ENCODE data around the gene MYPOP.

MYPOP gene

DNA sequence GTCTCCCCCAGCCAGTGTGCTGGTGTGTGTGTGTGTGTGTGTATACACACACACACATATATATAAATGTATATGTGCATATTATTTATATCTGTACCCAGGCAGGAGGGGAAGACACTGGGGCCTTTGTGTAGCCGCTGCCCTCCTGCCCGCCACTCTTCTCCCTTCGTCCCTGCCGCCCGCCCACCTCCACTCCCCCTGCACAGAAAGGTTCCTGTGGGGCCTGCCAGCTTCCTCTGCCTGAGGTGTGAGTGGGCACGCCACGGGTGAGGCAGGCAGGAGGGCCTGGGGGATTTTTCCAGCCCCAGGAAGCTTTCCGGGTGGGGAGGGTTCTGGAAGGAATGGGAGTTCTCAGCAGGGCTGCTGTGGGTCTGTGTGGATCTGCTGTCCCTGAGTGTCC, 23.4 kb downstream of the MYPOP start:
- no peak overlapping the region for H3K4me3 ChIP-seq (ENCODE audit: control insufficient read depth, low read depth, low read length)
- no peak for DNase-seq (ENCODE audit: low read depth)
- TF ChIP-seq, protein P1, sequence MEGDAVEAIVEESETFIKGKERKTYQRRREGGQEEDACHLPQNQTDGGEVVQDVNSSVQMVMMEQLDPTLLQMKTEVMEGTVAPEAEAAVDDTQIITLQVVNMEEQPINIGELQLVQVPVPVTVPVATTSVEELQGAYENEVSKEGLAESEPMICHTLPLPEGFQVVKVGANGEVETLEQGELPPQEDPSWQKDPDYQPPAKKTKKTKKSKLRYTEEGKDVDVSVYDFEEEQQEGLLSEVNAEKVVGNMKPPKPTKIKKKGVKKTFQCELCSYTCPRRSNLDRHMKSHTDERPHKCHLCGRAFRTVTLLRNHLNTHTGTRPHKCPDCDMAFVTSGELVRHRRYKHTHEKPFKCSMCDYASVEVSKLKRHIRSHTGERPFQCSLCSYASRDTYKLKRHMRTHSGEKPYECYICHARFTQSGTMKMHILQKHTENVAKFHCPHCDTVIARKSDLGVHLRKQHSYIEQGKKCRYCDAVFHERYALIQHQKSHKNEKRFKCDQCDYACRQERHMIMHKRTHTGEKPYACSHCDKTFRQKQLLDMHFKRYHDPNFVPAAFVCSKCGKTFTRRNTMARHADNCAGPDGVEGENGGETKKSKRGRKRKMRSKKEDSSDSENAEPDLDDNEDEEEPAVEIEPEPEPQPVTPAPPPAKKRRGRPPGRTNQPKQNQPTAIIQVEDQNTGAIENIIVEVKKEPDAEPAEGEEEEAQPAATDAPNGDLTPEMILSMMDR (conservative IDR thresholded peaks at IDR 0.05; ENCODE audit: control insufficient read depth, insufficient read depth, low read depth, low read length): no peak

DNA sequence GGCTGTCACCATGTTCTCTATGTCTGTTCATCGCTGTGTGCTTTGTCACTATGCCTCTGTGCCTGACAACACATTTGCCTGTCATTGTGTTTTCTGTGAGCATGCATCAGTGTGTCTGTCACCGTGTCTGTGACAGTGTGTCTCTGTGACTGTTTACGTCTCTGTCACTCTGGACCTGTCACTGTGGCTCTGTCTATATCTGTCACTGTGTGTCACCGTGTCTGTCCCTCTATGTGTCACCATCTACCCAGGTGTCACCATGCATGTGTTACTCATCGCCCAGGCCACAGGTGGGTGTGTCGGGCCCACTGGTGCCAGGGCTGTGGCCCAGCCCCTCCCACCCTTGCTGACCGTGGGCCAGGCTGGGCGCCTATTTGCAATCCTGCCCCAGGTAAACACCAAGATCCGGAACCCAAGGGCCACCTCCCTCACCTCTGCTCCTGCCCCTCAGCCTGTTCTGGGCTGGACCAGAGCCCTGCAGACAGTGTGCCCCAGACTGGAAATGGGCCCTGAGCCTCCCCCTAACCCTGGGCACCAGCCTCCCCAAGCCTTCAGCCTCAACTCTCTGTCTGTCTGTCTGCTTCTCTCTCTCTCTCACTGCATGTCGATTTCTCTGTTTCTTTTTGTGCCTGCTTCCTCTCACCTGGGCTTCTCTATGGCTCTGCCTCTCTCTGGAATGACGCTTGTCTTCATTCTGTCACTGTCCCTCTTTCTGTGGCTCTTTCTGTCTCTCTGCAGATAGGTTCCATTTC, 24.2 kb downstream of the MYPOP start:
- no peak for DNase-seq (ENCODE audit: low read depth)
- TF ChIP-seq, protein P1 (conservative IDR thresholded peaks at IDR 0.05; ENCODE audit: control insufficient read depth, insufficient read depth, low read depth, low read length): no peak
- no peak overlapping the region for H3K4me3 ChIP-seq (ENCODE audit: control insufficient read depth, low read depth, low read length)

DNA sequence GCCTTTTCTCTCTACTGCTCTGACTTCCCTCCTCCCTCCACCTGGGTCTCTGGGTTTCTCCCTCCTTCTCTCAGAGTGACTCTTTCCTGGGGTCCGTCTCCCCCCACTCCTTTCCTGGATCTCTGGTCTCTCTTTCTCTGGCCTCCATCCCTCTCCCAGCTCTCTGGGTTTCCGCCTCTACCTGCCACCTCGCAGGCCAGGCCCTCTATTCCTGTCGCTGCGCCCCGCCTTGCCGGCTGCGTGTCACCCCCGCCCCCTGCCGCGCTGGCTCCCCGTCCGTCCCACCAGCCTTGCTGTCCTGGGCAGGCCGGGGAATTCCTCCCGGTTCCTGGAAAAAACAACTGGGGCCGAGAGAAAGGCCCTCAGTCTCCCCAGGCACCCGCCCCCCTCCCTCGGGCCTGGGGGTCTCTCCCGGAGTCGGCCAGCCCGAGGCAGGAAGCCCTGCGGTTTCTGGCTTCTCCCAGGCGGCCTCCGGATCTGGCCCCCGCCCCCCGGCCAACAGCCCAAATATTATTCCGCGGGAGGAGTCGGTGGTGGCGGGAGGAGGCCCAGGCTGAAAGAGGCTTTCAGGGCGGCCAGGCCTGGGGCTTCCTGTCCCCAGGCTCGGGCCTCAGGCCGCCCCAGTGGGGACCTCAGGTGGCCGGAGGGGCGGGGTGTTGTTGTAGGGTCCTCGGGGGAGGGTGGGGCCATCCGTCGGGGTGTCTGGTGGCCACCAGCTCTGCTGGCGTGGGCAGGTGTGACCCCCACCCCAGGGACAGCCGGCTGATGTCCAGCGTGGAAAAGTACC, 25.8 kb downstream of the MYPOP start:
- DNase-seq (ENCODE audit: low read depth): no peak
- no peak overlapping the region for H3K4me3 ChIP-seq (ENCODE audit: control insufficient read depth, low read depth, low read length)
- TF ChIP-seq, protein P1 (conservative IDR thresholded peaks at IDR 0.05; ENCODE audit: control insufficient read depth, insufficient read depth, low read depth, low read length): no peak

DNA sequence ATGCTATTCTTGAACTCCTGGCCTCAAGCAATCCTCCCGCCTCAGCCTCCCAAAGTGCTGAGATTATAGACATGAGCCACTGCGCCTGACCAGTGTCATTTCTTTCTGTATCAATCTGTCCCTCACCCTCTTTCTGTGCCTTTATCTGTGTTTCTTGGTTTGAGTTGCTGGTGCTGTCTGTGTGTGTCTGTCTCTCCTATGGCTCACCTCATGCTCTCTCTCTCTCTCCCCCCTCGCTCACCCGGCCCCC, 26.3 kb downstream of the MYPOP start:
- DNase-seq (ENCODE audit: low read depth): no peak
- TF ChIP-seq, protein P1 (conservative IDR thresholded peaks at IDR 0.05; ENCODE audit: control insufficient read depth, insufficient read depth, low read depth, low read length): no peak
- no peak overlapping the region for H3K4me3 ChIP-seq (ENCODE audit: control insufficient read depth, low read depth, low read length)

GRCh38 chr19:45874620-45874966, 27.8 kb downstream of the MYPOP start:
- no peak for DNase-seq (ENCODE audit: low read depth)
- TF ChIP-seq, protein P1 (conservative IDR thresholded peaks at IDR 0.05; ENCODE audit: control insufficient read depth, insufficient read depth, low read depth, low read length): no peak
- H3K4me3 ChIP-seq (ENCODE audit: control insufficient read depth, low read depth, low read length): no peak overlapping the region

DNA sequence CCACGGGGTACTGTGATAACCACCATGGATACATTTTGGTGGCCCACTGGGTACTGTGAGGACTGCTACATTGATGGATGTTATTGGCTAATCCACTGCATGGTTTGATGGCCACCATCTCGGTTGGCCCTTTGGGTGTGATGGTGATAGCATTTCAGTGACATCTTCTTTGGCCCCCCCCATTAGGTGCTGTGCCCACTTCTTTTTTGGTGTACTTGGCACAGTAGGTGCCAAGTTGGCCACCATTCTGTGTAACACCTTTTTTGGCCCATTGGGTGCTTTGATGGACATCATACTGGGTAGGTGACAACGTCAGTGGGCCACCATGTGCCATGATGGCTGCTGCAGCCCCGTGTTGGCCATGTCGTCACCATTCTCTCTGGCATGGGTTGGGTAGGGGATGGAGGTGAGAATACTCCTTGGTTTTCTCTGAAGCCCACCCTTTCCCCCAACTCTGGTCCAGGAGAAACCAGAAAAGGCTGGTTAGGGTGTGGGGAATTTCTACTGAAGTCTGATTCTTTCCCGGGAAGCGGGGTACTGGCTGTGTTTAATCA, 29.1 kb downstream of the MYPOP start:
- no peak overlapping the region for H3K4me3 ChIP-seq (ENCODE audit: control insufficient read depth, low read depth, low read length)
- no peak for DNase-seq (ENCODE audit: low read depth)
- TF ChIP-seq, protein P1 (conservative IDR thresholded peaks at IDR 0.05; ENCODE audit: control insufficient read depth, insufficient read depth, low read depth, low read length): no peak

Data from fibroblast of mammary gland (primary cell).